Lung microvascular endothelial cell (primary cell): ENCODE results near the gene FAM20C. TPM values are rescaled to one million over a fixed set of nuclear protein-coding genes. Genes with fewer than 3 reads are reported as not detected.

ENCODE experiments used
- DNase-seq, 2 donors: peaks; one replicate each; pipeline versions ENCODE4 v3.0.0 to v3.0.0-alpha.2; 2010; ENCODE audit warnings: low read depth in 2 of 2
- total RNA-seq: library from RNA; depleted of rRNA; stranded (reverse); fragments of >200 nt; gene quantifications from 2 replicates; pipeline ENCODE4 v1.2.1, GENCODE V29; 2014

Gene FAM20C
- total RNA-seq, 1 donor from 2014 or later: 0.79 TPM

DNA sequence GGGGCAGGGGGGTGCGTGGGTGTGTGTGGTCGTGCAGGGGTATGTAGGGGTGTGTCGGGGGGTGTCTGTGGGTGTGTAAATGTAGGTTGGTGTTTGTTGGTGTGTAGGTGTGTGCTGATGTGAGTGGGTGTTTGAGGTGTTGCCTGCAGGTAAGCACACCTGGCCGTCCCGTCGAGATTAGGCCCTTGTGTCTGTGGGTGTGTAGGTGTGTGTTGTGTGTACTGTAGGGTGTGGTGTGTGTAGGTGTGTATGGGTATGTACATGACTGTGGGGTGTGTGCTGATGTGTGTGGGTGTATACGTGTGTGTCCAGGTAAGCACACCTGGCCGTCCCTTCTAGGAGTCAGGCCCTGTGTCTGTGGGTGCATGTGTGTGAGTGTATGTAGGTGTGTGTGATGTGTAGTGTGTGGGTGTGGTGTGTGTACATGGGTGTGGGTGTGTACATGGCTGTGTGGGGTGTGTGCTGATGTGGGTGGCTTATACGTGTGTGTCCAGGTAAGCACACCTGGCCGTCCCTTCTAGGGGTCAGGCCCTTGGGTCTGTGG lies 15.8 kb downstream of the FAM20C start:
- no peak for DNase-seq

DNA sequence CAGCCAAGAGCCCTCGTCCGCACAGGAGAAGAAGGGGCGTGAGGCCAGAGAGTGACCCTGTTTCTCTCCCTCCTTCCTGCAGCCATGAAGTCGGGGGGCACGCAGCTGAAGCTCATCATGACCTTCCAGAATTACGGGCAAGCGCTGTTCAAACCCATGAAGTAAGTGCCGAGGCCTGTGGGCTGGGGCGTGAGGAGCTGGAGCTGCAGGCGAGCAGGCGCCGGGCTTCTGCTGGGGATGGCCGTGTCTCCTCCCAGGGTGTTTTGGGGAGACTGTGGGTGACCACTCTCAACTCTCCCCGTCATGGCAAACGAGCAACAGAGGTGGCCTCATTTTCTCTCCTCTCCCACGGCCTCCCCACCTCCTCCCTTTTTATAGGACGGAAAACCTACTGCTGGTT lies 16.4 kb downstream of the FAM20C start:
- no peak for DNase-seq

DNA sequence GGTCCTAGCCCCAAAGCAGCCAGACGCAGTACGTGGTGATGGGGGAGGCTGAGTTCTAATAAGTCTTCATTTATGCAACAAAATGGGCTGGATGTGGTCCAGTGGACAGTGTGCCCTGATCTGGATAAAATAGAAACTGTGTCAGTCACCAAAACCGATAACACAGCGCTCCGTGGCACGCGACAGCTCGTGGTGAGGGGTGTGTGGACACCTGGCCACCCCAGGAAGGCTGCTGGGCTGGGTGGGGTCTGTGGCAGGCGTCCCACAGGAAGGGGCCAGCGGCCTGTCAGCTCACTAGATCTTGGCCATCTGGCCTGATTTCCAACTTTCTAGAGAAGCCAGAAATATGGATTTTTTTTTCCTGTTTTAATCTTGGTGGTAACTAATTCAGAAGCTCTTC lies 17.0 kb downstream of the FAM20C start:
- no peak for DNase-seq

DNA sequence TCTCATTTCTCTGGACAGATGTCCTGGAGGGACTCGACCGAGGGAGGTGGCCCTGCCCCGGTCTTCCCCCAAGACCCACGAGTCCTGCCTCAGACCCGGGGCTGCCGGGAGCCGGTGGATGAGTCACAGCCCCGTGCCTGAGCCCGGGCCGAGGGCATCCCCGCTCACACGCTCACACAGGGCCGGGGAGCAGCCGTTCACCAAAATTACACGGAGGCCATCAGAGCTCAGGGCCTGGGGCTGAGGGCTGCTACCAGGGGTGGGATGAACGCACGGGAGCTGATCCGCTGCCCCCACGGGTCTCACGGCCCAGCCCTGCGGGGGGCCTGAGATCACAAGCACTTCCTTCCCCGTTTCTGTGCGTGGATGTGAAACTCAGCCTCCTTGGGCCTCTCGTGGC lies 17.5 kb downstream of the FAM20C start:
- peak in 1 of 2 donors; percentile 29 for DNase-seq

DNA sequence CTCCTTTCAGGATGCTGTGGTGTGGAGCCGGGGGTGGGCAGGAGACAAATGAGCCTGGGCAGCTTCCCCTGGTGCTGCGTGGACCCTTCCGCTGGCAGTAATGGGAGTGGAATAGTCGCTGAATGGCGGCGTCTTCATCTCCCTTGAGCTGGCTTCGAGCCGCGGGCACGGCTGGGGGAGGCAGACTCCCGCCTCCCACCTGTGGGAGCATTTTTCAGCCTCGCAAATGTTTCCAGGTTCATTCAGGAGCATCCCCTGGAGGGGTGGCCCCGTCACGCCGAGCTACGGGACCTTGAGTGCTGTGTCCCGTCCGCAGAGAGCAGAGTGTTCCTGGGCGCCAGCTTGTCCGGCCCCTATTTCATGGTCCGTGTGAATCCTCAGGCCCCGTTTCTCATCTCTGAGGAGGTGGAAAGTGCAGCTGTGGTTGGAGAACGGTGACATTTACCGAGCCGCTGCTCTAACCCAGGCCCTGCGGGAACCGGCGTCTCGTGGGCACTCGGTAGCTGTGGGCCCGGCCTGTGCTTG lies 18.1 kb downstream of the FAM20C start:
- no peak for DNase-seq

DNA sequence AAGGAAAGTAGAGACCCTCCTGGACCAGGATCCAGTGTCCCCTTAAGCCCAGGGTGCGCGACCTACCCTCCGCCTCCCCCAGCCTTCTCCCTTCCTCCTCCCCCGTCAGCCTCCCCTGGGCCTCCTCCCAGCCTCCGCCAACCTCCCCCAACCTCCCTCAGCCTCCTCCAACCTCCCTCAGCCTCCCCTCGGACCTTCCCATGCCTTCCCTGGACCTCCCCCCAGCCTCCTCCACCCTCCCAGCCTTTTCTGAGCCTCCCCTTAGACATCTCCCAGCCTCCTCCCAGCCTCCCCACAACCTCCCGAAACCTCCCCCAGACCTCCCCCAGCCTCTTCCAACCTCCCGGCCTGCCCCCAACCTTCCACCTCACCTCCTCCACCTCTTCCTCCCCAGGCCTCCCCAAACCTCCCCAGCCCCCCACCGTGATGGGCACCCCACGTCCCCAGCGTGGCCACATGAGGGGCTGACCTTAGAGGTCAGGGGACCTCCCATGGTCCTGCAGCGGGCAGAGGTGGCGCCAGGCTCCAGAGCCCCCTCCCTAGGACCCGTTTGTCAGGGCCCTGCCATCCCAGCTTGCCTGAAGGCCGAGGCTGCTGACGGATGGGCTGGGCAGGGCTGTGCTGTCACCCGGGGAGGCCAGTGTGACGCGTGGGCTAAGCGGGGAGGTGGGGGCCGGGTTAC lies 18.8 kb downstream of the FAM20C start:
- DNase-seq: no peak

DNA sequence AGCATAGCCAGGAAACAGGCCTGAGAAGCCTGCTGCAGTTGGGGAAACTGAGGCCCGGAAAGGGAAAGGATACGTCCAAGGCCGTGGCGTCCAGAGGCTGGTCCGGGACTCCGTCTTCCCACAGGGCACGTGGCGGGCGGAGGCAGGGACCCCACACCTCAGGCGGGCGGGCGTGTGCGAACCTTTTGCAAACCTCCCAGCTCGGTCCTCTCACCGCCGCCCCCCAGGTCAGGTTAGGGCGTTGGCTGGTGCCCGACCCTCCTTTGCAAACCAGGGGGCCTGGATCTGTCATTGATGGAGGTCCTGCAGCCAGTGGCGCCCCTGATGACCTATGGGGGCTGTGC lies 19.3 kb downstream of the FAM20C start:
- DNase-seq: no peak

DNA sequence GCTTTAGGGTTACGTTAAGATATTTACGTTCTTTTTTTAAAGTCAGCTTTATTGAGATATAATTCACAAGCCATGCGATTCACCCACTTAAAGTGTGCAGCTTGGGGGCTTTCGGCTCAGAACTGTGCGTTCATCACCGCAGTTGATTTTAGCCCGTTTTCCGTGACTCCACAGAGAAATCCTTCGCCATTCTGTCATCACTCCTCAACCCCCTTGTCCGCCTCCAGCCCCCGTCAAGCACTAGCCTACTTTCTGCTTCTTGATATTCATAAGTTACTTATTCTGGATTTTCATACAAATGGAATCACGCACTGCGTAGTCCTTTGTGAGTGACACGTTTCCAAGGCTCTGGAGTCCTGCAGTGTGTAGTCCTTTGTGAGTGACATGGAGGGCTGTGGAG lies 20.4 kb downstream of the FAM20C start:
- no peak for DNase-seq

DNA sequence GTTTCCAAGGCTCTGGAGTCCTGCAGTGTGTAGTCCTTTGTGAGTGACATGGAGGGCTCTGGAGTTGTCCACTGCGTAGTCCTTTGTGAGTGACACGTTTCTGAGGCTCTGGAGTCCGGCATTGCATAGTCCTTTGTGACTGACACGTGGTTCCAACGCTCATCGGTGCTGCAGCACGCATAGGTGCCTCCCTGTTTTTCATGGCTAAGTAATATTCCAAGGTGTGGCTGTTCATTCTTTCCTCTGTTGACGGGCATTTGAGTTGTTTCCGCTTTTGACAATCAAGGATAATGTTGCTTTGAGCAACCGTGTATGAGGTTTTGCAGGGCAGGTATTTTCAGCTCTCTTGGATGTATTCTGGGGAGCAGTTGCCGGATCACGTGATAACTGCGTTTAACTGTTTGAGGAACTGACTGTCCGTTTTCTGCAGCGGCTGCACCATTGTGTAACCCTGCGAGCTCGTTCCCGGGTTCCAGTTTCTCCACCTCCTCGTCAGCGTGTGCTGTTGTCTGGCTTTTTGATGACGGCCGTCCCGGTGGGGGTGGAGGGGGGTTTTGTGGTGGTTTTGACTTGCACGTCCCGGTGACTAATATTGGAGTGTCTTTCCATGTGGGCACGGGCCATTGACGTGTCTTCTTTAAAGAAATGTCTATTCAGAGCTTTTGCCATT lies 21.1 kb downstream of the FAM20C start:
- no peak for DNase-seq

DNA sequence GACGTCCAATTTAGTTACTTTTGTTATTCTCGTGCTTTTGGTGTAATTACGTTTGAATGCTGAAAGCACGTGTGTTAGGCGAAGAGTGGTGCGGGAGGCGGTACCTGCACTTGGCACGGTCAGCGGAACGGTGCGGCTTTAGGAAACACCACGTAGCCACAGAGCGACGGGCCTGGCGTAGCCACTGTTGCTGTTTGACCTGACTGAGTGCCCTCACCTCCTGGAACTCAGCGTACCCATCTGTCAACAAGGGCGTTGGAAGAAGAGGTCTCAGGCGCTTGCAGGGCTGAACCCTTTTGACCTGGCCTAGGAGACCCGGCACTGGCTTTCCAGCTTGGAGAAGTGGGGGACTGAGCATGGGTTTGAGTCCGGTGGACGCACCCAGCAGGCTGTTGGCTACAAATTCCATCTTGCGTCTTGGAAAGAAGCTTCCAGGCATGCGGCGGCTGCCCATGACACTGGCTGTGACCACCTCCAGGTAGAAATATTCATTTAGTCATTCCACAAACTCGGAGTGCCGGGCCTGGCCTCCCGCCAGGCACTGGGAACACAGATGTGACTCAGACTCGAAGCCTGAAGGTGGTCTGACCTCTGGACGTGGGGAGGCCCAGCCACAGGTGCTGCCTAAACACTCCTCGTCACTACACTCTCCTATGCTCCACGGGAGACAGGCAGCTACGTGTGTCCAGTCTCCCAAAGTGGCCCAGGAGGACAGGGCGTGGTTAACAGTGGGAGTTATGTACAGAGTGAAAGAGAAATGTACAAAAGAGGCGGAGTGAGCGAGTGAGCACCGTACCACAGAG lies 22.2 kb downstream of the FAM20C start:
- DNase-seq: peak in 1 of 2 donors; percentile 17

DNA sequence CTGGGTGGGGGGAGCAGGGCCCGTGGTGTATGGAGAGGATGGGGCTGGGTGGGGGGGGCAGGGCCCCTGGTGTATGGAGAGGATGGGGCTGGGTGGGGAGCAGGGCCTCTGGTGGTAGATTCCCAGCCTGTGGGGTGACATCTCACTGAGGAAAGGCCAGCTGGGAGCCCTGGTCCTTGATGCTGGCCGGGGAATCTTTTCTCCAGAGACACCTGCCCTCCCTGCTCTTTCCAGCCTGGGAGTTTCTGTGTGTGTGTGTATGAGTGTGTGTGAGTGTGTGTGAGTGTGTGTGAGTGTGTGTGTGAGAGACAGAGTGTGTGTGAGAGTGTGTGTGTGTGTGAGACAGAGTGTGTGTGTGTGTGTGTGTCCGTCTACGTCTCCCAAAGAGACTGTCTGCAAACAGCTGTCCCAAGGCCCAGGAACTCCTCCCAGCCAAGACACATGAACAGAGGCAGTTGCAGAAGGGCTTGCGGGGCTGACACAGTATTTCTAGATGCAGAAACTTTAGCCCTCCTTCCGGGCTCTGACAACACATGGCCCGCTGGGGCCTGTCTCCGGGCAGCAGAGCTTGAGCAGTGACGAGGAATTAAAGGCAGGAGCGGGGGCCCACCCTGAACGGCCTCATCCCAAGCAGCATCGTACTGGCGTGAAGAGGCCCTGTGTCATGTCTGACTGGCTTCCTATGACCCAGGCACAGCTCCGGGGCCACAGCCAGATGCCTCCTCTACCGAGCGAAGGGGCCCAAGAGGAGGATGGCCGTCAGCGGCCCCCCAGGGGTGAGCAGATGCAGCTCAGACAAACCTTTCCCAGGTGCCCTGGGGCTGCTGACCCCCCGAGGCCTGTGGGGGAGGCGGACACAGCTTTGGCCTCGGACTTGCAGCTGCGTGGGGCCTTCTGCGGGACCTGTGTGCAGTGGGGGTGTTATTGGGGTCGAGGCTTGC lies 24.3 kb downstream of the FAM20C start:
- no peak for DNase-seq

DNA sequence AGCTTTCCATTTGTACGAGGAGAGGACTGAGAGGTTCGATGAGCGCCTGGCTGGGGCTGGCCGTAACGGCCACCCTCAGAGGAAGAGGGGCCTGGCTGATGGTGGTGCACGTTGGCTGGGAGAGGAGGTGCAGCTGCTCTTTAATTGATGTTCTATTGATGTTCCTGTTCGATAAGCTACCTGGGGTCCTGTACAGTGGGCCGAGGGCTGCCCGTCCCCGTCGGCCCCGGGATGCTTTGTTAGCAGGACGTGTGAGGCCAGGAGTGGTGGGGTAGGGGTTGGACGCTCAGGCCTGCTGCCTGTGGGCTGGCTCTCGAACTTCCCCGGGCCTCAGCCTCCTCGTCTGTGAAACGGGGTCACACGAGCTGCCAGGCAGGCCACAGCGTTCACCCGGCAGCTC lies 25.4 kb downstream of the FAM20C start:
- no peak for DNase-seq

DNA sequence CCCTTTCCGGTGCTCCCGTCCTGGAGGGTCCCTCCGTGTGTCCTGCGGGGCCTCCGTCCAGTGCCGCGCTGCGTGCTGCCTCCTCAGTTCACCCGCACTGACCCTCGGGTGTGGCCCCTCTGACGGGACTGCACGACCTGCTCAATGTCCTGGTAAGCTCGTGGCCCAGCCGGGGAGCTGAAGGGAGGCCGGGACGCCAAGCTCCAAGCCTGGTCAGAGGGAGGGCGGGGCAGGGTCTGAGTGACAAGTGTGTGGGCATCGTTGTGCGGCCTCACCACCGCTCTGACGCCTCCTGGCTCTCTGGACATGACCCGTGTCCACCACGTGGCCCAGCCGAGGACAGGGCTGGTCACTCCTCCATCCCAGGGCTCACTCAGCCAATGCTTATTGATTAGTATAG lies 25.9 kb downstream of the FAM20C start:
- DNase-seq: no peak

DNA sequence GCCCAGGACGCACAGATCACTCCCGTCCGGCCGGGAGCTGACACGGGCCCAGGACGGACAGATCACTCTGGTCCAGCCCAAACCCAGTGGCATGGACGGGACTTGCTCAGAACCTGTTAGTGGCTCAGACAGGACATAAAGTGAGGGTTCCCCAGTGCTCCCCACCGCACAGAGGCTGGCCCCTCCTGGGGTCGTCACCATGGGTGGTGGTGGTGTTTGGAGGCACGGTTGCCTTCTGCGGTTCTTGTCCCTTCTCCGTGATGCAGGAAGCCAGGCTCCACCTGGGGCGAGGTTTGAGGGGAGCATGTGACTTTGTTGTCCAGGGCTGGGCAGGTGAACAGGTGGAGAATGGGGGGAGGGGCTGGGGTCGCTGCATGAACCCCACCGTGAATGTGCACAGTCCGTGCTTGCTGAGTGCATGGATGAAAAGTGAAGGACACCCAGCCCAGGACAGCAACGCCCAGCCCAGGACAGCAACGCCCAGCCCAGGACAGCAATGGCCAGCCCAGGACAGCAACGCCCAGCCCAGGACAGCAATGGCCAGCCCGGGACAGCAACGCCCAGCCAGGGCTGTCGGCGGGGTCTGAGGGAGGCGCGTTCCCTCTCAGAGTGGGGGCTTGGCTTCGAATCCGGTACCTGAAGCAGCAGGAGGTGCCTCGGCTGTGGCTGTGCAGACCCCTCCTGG lies 26.7 kb downstream of the FAM20C start:
- DNase-seq: no peak

DNA sequence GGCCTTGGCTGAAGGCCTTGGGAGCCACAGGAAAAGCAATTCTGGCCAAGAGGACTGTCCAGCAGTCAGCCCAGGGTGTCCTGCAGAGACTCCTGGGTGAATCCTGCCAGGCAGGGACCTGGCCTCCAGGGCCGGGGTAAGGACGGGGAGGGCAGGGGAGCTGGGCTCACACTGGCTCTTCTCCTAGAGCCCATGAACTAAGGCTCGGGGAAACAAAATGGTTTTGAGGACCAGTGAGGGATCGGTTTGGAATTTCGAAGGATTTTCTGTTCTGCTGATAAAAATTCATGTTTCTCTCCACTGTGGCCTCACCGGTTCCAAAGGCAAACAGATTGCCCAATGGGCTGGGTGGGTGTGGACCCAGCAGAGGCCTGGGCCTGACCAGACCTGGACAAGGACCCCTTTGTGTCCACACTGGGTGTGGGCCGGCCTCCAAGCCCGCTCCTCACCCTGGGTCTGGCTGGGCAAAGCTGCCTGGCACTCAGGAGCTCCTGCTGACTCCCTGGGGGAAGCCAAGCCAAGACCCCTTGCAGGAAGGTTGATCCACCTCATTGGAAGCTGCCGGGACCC lies 27.3 kb downstream of the FAM20C start:
- no peak for DNase-seq

DNA sequence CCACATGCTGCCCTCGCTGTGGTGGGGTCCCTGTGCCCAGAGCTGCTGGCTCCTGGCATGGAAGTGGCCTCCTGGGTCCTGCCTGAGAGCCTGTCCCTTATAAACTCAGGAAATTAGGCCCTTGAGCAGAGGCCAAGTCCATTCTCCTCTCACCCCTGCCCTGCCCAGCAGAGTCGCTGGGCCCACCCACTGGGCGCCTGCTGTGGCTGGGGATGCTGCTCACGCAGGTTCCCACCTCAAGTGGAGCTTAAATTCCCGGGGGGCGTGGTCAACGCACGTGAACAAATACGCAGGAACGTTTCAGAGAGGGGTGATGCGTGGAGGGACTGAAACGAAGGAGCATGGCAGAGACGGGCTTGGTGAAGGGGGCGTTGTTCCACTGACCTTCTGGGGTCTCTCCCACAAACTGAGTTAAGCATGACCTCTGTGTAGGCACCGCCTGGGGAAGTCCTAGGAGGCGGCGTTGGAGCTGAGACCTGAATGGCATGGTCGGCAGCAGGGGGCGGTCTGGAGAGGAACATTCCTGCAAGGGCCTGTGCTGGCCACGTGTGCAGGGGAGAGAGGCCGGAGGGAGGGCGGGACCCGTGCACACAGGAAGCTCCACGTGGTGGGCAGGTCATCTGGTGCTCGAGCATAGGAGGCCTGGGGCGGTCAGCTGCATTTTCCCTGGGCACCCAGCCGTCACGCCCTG lies 27.9 kb downstream of the FAM20C start:
- peak in 1 of 2 donors; percentile 28 for DNase-seq

DNA sequence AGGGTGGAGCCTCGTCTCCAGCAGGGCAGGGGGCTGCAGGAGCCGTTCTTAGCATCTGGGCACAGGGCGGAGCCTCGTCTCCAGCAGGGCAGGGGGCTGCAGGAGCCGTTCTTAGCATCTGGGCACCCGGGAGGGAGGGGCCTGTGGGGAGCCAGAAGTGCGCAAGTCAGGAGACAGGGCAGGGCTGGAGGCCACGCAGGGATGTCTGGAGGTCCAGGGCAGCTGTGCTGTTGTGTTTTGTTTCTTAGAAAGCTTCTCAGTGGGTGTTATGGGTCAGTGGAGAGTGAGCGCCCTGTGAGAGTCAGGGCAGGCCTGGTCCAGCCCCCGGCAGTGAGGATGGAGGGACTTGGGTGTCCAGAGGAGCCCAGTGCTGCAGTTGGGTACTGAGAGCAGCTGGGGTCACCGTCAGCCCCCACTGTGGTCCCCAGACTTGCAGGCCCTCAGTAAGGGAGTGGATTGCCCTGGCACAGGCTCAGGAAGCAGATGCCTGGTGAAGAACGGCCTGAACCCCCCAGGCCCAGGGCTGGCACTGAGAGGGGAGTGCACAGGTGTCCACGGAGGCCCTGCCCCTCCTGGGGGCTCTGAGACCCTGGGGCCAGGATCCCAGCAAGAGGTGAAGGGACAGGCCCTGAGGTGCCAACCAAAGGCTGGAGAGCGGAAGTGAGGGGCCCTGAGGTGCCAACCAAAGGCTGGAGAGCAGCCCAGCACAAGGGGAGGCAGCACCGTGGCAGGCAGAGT lies 29.8 kb downstream of the FAM20C start:
- no peak for DNase-seq

DNA sequence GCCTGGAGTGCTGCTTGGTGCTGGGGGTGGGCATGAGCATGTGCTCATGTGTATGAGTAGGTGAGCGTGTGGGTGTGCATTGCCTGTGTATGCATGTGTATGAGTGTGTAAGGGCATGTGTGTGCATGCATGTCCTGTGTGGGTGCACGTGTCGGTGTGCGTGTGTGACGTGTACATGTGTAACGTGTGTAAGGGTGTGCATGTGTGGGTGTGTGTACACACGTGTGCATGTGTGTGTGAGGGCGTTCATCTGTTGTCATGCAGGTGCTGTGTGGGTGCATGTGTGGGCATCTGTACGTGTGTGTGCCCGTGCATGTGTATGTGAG lies 30.3 kb downstream of the FAM20C start:
- no peak for DNase-seq
